Activated T-cell treated with anti-CD3 and anti-CD28 coated beads for 4 hours (primary cell): ENCODE measurements around the gene SEC14L1.

Experiments
- DNase-seq: peaks from one replicate; pipeline ENCODE4 v3.0.0-alpha.2; 2020

SEC14L1 gene

GRCh38 chr17:77216486-77216885 is 75.7 kb downstream of the SEC14L1 start:
- no peak for DNase-seq

- no peak for DNase-seq
Measured at GRCh38 chr17:77217123-77217522, 76.4 kb downstream of the SEC14L1 start.

- no peak for DNase-seq
Measured at GRCh38 chr17:77217566-77217965, 76.8 kb downstream of the SEC14L1 start.

- no peak for DNase-seq
Measured at GRCh38 chr17:77218902-77219301, 78.1 kb downstream of the SEC14L1 start.

- DNase-seq, result no peak
Measured at GRCh38 chr17:77222356-77222755, 81.6 kb downstream of the SEC14L1 start.

GRCh38 chr17:77223642-77224420 is 83.1 kb downstream of the SEC14L1 start:
- no peak for DNase-seq

GRCh38 chr17:77225265-77225664 is 84.5 kb downstream of the SEC14L1 start:
- DNase-seq, result no peak

- no peak for DNase-seq
Measured at GRCh38 chr17:77227461-77228240, 86.9 kb downstream of the SEC14L1 start.

GRCh38 chr17:77228241-77228752 is 87.5 kb downstream of the SEC14L1 start:
- no peak for DNase-seq

GRCh38 chr17:77228816-77229215 is 88.0 kb downstream of the SEC14L1 start:
- DNase-seq, result no peak

GRCh38 chr17:77229786-77230435 is 89.1 kb downstream of the SEC14L1 start:
- no peak for DNase-seq

- no peak for DNase-seq
Measured at GRCh38 chr17:77230436-77230830, 89.7 kb downstream of the SEC14L1 start.

GRCh38 chr17:77231076-77231871 is 90.5 kb downstream of the SEC14L1 start:
- no peak for DNase-seq

GRCh38 chr17:77233127-77233526 is 92.4 kb downstream of the SEC14L1 start:
- no peak for DNase-seq

GRCh38 chr17:77233635-77234334 is 93.0 kb downstream of the SEC14L1 start:
- DNase-seq, result no peak

GRCh38 chr17:77234695-77235094 is 93.9 kb downstream of the SEC14L1 start:
- no peak for DNase-seq

- no peak for DNase-seq
Measured at GRCh38 chr17:77235370-77235941, 94.7 kb downstream of the SEC14L1 start.

GRCh38 chr17:77237232-77238008 is 96.7 kb downstream of the SEC14L1 start:
- DNase-seq, result no peak

GRCh38 chr17:77240976-77241375 is 100.2 kb downstream of the SEC14L1 start:
- no peak for DNase-seq

- no peak for DNase-seq
Measured at GRCh38 chr17:77242118-77242851, 101.5 kb downstream of the SEC14L1 start.
